Activated CD8-positive, alpha-beta memory T cell treated with anti-CD3 and anti-CD28 coated beads for 4 hours (primary cell): Measurements from ENCODE around the gene RRP15.
"Not testable (repeated sequence)": the region's sequence is repeated elsewhere in the genome, so short reads cannot be mapped to it uniquely, and the experiment has no call there.

Experiments
- DNase-seq, 2 donors: peaks; one replicate each; pipeline ENCODE4 v3.0.0-alpha.2; 2020; ENCODE audit warnings: low read depth in 2 of 2

The RRP15 gene

DNA sequence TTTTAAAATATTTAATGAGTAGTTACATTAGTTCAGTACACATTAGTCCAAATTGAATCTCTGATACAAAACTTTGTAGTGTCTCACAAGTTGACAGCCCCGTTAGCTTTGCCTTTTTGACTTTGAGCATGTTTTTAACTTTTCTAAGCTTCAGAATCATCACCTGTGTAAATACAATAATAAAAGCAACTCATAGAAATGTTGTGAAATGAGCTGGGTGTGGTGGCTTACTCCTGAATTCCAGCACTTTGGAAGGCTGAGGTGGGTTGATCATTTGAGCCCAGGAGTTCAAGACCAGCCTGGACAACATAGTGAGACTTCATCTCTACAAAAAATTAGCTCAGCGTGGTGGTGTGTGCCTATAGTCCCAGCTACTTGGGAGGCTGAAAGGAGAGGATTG lies 11.1 kb downstream of the RRP15 start:
- DNase-seq: no peak

GRCh38 chr1:218297461-218297860 lies 12.4 kb downstream of the RRP15 start:
- no peak for DNase-seq

DNA sequence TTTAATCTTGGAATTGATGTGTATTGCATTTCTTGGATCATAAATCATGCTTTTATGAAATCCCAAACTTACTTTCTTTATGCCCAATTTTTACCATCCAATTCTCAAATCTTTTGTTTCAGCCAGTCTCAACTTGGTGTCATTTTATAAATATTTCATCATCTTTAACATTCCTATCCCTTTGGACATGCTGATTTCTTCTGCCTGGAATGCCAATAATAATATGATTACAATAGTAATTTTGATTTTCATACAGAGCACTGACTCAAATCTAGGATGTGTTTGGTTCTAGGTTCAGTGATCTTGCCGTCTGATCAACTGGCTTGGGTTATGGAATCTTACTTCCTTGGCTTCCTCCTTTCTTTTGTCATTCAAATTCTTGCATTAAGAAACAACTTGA lies 12.8 kb downstream of the RRP15 start:
- DNase-seq: no peak

- no peak for DNase-seq
Measured at GRCh38 chr1:218298398-218298797, 13.3 kb downstream of the RRP15 start.

GRCh38 chr1:218299416-218299815 lies 14.3 kb downstream of the RRP15 start:
- DNase-seq: no peak

DNA sequence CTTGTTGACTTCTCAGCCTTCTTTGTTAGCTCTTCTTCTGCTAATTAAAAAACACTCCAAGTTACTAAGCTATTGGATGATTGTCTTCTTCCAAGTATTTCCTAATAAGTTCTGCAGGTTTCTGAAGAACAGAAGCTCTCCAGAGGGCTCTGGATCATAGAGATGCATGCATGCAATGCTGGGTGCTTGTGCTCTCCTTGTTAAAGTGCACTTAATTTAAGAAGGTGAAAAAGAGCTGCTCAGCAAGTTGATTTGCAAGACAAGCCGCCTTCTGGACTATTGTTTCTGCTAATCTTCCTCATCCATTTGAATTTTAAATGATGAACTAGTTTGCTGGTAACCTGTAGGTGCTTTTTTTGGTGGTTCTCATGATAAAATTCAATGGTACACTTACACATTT lies 16.1 kb downstream of the RRP15 start:
- DNase-seq: no peak

GRCh38 chr1:218302155-218302554 lies 17.1 kb downstream of the RRP15 start:
- no peak for DNase-seq

GRCh38 chr1:218303176-218303879 lies 18.2 kb downstream of the RRP15 start:
- DNase-seq: no peak

DNA sequence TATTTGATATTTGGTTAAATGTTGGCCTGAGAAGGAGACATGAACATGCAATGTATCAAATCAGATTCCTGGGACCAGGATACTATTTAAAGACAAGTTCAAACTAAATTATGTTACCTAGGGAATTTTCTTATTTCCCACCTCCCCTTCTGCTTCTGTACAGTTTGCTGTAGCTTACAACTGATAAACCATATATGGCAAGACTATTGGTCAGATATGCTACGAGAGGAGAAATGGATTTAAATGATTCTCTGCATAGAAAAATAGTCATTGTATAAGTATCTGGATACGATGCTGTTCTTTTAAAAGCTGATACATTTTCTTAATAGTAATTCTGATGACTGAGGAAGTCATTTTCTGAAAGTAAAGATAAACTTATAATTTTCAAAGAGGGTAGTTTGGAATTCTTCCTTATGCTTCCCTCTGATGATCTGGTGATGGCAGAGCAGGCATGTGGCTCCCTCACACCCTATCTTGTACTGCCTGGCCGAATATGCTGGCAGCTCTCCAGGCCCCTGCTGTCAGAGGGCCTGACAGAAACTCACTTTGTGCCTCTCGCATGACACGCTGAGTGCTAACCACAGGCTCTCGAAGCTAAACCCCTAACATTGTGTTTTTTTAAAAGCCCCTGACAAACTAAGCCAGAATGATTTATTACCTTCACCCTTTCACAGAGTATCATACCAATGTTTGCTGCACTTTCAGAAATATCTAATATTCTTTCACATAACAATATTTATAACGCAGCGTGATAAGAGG lies 19.4 kb downstream of the RRP15 start:
- DNase-seq: no peak

GRCh38 chr1:218305472-218306064 lies 20.5 kb downstream of the RRP15 start:
- no peak for DNase-seq

DNA sequence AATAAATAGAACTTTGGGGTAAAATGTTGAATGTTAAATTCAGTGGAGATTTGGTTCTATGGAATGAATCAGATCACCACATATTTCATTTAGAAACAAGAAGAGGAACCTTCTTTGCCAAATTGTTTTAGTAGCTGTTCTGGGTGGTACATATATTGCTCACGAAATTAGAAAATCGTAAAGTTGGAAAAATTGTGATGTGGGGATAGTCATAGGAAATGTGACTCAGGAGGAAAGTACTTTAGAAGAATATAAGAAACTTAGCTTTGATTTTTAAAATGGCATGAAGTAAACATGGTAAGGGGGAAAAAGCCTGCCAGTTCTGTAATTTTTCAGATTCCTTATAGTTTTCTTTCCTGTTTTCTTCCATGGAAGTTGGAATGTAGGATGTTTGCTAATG lies 27.4 kb downstream of the RRP15 start:
- DNase-seq: no peak

DNA sequence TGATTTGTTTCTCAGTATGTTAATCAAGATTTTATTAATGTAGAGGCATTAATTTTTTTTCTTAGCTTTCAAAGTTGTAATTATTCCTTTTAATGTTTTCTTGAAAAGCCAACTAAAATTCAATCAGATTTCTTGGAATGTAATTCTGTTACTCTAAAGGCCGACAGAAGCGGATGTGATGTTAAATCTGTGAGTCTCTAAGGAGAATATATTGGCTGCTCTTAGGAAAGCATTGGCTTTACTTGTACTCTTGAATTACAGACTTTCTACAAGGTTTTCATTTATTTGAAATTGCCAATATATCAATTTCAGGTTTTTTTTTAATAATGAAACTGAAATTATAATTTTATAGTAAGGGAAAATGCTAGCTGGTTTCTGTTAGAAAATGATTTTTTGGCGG lies 29.2 kb downstream of the RRP15 start:
- DNase-seq: no peak

- DNase-seq: no peak
Measured at GRCh38 chr1:218315638-218316037, 30.5 kb downstream of the RRP15 start.

DNA sequence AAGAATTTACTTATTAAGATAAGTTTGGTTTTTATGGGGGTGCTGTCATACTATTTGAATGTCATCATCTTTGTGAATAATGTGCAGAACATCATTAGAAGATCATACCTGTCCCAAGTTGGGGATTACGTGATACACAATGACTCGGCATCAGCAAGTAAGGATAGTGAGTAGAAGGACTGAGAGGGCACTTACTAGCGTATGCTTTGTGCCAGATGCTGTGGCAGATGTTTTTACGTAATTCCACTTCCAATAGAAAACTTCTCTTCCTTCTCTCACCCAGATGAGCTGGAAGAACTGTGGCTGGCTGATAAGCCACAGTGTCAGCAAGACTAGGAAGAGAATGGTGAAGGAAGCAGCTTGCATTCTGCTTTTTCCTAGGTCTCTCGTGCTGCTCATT lies 32.0 kb downstream of the RRP15 start:
- no peak for DNase-seq

DNA sequence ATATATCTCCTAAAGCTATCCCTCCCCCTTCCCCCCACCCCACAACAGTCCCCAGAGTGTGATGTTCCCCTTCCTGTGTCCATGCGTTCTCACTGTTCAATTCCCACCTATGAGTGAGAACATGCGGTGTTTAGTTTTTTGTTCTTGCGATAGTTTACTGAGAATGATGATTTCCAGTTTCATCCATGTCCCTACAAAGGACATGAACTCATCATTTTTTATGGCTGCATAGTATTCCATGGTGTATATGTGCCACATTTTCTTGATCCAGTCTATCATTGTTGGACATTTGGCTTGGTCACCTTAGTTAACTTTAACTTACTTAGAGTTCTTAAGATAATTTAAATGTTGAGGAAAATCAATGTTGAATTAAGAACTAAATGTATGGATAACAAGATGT lies 35.1 kb downstream of the RRP15 start:
- not testable (repeated sequence) for DNase-seq

GRCh38 chr1:218322762-218323161 lies 37.7 kb downstream of the RRP15 start:
- no peak for DNase-seq

- DNase-seq: no peak
Measured at GRCh38 chr1:218323568-218324225, 38.6 kb downstream of the RRP15 start.

- DNase-seq: no peak
Measured at GRCh38 chr1:218324226-218324580, 39.1 kb downstream of the RRP15 start.

- DNase-seq: no peak
Measured at GRCh38 chr1:218328769-218329168, 43.7 kb downstream of the RRP15 start.

- DNase-seq: no peak
Measured at GRCh38 chr1:218330043-218330623, 45.0 kb downstream of the RRP15 start.

GRCh38 chr1:218332416-218332815 lies 47.3 kb downstream of the RRP15 start:
- DNase-seq: no peak

GRCh38 chr1:218336328-218336727 lies 51.2 kb downstream of the RRP15 start:
- no peak for DNase-seq
